Vagina (tissue), 2 donors: ENCODE data around the gene DPYSL4. TPM values are rescaled to one million over a fixed set of nuclear protein-coding genes. Genes with fewer than 3 reads are reported as not detected.

ENCODE experiments used
- DNase-seq, 2 donors: peaks; one replicate each; pipeline ENCODE4 v3.0.0-alpha.2; 2017; ENCODE audit errors: extremely low spot score in 2 of 2
- H3K27ac ChIP-seq: fragments of 200-600 bp; sonication (generic); one replicate; pipeline ENCODE4 v1.5.1; 2019
- H3K27me3 ChIP-seq: fragments of 200-600 bp; sonication (generic); one replicate; pipeline ENCODE4 v1.5.1; 2019
- H3K36me3 ChIP-seq, 2 donors: fragments of 200-600 bp; sonication (generic); one replicate each; pipeline ENCODE4 v1.5.1; 2017 to 2019
- H3K4me1 ChIP-seq: fragments of 200-600 bp; sonication (generic); one replicate; pipeline ENCODE4 v1.5.1; 2019
- H3K4me3 ChIP-seq, 2 donors: fragments of 200-600 bp; sonication (generic); 1 replicate in 1 of 2; 2 replicates in 1 of 2; pipeline ENCODE4 v1.5.1; 2016 to 2019
- H3K9me3 ChIP-seq: fragments of 200-600 bp; sonication (generic); one replicate; pipeline ENCODE4 v1.5.1; 2019
- POLR2A ChIP-seq, 2 donors: fragments of 450-650 bp; IDR thresholded peaks; one replicate each; pipeline ENCODE4 v1.6.1; 2017; ENCODE audit warnings: antibody characterized with exemption in 2 of 2, mild to moderate bottlenecking in 2 of 2, moderate library complexity in 2 of 2
- POLR2AphosphoS5 ChIP-seq, 2 donors: sonication (generic); formaldehyde crosslinking; IDR thresholded peaks; one replicate each; pipeline ENCODE4 v1.9.0; 2017; ENCODE audit warnings: antibody characterized with exemption in 2 of 2, mild to moderate bottlenecking in 2 of 2, low read depth in 1 of 2; ENCODE audit not compliant: insufficient read depth in 1 of 2
- intact Hi-C: fragments of 100-400 bp; cut with DNase I; formaldehyde crosslinking; loops from one replicate; pipeline ENCODE4 v1.15.1; 2023
- total RNA-seq: library from RNA; depleted of rRNA; stranded (reverse); fragments of >200 nt; gene quantifications from one replicate; pipeline ENCODE4 v1.2.3, GENCODE V29; 2016
- TF ChIP-seq, protein P1 (sequence below), 3 experiments: fragments of 450-650 bp in 2 of 3; fragments of 200-600 bp in 1 of 3; sonication (generic) in 1 of 3; IDR thresholded peaks; one replicate each; pipeline ENCODE4 v1.5.1; 2017 to 2019; ENCODE audit warnings: antibody characterized with exemption in 3 of 3, mild to moderate bottlenecking in 2 of 3, moderate library complexity in 2 of 3

The DPYSL4 gene
- total RNA-seq, 1 donor from 2014 or later, result 0.49 TPM

GRCh38 chr10:132178672-132179545 lies 7.8 kb upstream of the DPYSL4 start:
- no peaks in the 10 kb centered on the region for H3K36me3 ChIP-seq
- no peaks in the 10 kb centered on the region for H3K9me3 ChIP-seq
- no peak for DNase-seq
- H3K27me3 ChIP-seq, result no peaks in the 10 kb centered on the region
- TF ChIP-seq POLR2A (IDR thresholded peaks at IDR 0.05) (no peak), POLR2AphosphoS5 (IDR thresholded peaks at IDR 0.05; ENCODE audit: insufficient read depth in 1 of 2, low read depth in 1 of 2) (no peak)
- TF ChIP-seq, protein P1, sequence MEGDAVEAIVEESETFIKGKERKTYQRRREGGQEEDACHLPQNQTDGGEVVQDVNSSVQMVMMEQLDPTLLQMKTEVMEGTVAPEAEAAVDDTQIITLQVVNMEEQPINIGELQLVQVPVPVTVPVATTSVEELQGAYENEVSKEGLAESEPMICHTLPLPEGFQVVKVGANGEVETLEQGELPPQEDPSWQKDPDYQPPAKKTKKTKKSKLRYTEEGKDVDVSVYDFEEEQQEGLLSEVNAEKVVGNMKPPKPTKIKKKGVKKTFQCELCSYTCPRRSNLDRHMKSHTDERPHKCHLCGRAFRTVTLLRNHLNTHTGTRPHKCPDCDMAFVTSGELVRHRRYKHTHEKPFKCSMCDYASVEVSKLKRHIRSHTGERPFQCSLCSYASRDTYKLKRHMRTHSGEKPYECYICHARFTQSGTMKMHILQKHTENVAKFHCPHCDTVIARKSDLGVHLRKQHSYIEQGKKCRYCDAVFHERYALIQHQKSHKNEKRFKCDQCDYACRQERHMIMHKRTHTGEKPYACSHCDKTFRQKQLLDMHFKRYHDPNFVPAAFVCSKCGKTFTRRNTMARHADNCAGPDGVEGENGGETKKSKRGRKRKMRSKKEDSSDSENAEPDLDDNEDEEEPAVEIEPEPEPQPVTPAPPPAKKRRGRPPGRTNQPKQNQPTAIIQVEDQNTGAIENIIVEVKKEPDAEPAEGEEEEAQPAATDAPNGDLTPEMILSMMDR (IDR thresholded peaks at IDR 0.05), result no peak
- no peaks in the 10 kb centered on the region for H3K4me1 ChIP-seq
- H3K27ac ChIP-seq, result no peak overlapping the region
- H3K4me3 ChIP-seq, result no peak overlapping the region
- intact Hi-C loops, result no loop called here

- no peaks in the 10 kb centered on the region for H3K4me1 ChIP-seq
- no peak overlapping the region for H3K27ac ChIP-seq
- no peaks in the 10 kb centered on the region for H3K27me3 ChIP-seq
- TF ChIP-seq POLR2AphosphoS5 (IDR thresholded peaks at IDR 0.05; ENCODE audit: insufficient read depth in 1 of 2, low read depth in 1 of 2) (no peak), POLR2A (IDR thresholded peaks at IDR 0.05) (no peak)
- TF ChIP-seq, protein P1 (IDR thresholded peaks at IDR 0.05), result no peak
- H3K4me3 ChIP-seq, result no peak overlapping the region
- no peaks in the 10 kb centered on the region for H3K9me3 ChIP-seq
- intact Hi-C loops, result no loop called here
- no peaks in the 10 kb centered on the region for H3K36me3 ChIP-seq
- DNase-seq, result no peak
Measured at GRCh38 chr10:132179551-132180392, 7.0 kb upstream of the DPYSL4 start.

DNA sequence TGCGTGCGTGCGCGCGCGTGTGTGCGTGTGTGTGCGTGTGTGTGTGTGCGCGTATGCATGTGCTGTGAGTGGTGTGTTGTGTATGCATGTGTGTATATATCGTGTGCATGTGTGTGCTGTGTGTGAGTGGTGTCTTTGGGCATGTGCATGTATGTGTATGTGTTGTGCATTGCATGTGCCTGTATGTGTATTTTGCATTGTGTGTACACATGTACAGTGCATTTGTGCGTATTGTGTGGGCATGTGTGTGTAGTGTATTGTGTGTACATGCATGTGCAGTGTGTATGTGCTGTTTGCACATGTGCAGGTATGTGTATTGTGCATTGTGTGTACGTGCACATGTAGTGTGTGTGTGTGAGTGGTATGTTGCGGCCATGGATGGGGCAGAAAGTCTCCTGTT lies 6.0 kb upstream of the DPYSL4 start:
- Histone ChIP-seq H3K27ac (no peak overlapping the region), H3K4me3 (no peak overlapping the region), H3K9me3 (no peaks in the 10 kb centered on the region), H3K4me1 (peaks cover 2% of the 10 kb centered on the region), H3K27me3 (no peaks in the 10 kb centered on the region), H3K36me3 (no peaks in the 10 kb centered on the region)
- no peak for TF ChIP-seq POLR2AphosphoS5 (IDR thresholded peaks at IDR 0.05; ENCODE audit: insufficient read depth in 1 of 2, low read depth in 1 of 2)
- no peak for TF ChIP-seq POLR2A (IDR thresholded peaks at IDR 0.05)
- TF ChIP-seq, protein P1 (IDR thresholded peaks at IDR 0.05), result no peak
- no peak for DNase-seq
- intact Hi-C loops, result no loop called here

- no peaks in the 10 kb centered on the region for H3K36me3 ChIP-seq
- peaks cover 11% of the 10 kb centered on the region for H3K4me1 ChIP-seq
- H3K9me3 ChIP-seq, result no peaks in the 10 kb centered on the region
- DNase-seq, result no peak
- H3K27ac ChIP-seq, result no peak overlapping the region
- no peak for TF ChIP-seq POLR2A (IDR thresholded peaks at IDR 0.05)
- TF ChIP-seq, protein P1 (IDR thresholded peaks at IDR 0.05), result no peak
- no peak for TF ChIP-seq POLR2AphosphoS5 (IDR thresholded peaks at IDR 0.05; ENCODE audit: insufficient read depth in 1 of 2, low read depth in 1 of 2)
- peaks cover 7% of the 10 kb centered on the region for H3K27me3 ChIP-seq
- intact Hi-C loops, result no loop called here
- no peak overlapping the region for H3K4me3 ChIP-seq
Measured at GRCh38 chr10:132181691-132182425, 4.9 kb upstream of the DPYSL4 start.
